Stimulated activated naive CD8-positive, alpha-beta T cell treated with anti-CD3 and anti-CD28 coated beads, Interleukin-15, amount 100 ng/mL, for 72 hours (primary cell): ENCODE data around the gene HOXD9.

Experiments
- ATAC-seq: fragments of 150-1000 bp; cut with Tn5 transposase; 2 replicates; pipeline ENCODE4 v1.10.0; 2021; ENCODE audit warnings: mild to moderate bottlenecking, moderate library complexity
- DNase-seq, 2 donors: peaks; one replicate each; pipeline ENCODE4 v3.0.0; 2021 to 2022
- H3K27ac Mint-ChIP-seq, 2 donors: one replicate each; pipeline ENCODE4 v1.8.0; 2022; ENCODE audit warnings: mild to moderate bottlenecking in 2 of 2, mixed read lengths in 2 of 2, moderate library complexity in 2 of 2
- H3K27me3 Mint-ChIP-seq: one replicate; pipeline ENCODE4 v1.8.0; 2022; ENCODE audit warnings: mixed read lengths
- H3K4me1 Mint-ChIP-seq: one replicate; pipeline ENCODE4 v1.8.0; 2022; ENCODE audit warnings: mild to moderate bottlenecking, mixed read lengths
- H3K4me3 Mint-ChIP-seq, 2 donors: one replicate each; pipeline ENCODE4 v1.8.0; 2022; ENCODE audit warnings: mild to moderate bottlenecking in 2 of 2, mixed read lengths in 2 of 2, moderate library complexity in 1 of 2
- H3K9me3 Mint-ChIP-seq, 2 donors: one replicate each; pipeline ENCODE4 v1.8.0; 2022; ENCODE audit warnings: mixed read lengths in 2 of 2

HOXD9 gene

DNA sequence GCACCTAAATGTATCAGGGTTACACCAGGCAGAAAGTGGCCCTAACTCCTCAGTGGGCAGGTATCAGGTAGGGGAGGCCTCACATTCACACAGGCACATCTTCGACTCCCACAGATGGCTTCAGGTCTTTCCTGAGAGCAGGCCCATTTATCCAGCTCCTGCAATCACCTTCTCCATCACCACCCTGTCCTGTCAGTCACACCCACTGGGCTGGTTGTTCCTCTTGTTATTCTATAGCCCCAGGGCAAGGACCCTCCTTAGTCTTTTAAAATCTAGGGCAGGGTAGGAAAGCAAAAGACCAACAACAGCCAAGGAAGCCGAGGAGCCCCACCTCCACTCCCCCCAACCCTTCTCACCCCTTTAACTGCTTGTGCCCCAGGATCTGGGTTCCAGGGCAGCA lies 19.8 kb downstream of the HOXD9 start:
- Mint-ChIP-seq H3K9me3 (peaks cover 0 to 6% of the 10 kb centered on the region in 2 donors), H3K27ac (no peak overlapping the region), H3K4me3 (no peak overlapping the region), H3K4me1 (peaks cover 20% of the 10 kb centered on the region), H3K27me3 (peaks cover 100% of the 10 kb centered on the region)
- ATAC-seq: no peak
- no peak for DNase-seq

DNA sequence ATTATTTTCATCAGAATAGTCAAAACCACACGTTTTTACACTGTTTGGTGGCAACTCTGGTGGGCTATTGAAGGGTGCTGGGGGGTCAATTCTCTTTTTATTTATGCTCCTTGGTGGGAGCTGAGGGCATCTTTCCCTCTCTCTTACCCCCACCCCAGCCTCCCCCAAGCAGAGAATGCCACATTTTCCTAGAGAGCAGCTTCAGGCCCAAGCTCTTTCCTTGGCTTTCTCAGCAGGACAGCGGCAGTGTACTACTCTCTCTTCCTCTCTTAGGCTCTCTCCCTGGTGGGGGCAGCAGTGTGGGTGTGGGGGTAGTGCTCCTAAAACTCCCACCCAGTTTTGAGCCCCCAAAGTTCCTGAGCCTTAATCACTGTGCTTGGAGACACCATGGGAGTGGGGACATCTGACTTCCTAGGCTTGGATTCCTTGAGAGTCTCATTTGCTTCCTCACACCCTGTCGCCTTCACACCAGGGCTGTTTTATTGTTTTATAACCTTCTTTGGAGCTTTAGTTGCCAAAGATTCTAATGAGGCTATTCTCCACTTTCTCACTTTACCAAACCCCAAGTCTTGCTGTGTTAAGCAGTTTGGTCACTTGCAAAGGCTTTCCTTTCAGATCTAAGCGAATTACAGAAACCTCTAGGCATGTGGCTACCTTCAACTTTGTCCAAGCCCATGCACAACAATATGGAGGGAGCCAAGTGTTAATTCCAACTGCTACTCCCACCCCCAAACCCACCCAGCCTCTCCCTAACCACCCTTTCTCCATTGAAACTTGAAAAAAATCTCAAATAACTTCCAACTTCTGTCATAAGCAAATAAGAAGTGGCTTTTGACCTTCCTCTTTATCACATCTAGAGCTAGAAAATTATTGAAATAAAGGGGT lies 22.8 kb downstream of the HOXD9 start:
- Mint-ChIP-seq H3K27me3 (peaks cover 100% of the 10 kb centered on the region), H3K9me3 (no peaks in the 10 kb centered on the region), H3K4me1 (peaks cover 12% of the 10 kb centered on the region), H3K27ac (no peak overlapping the region), H3K4me3 (no peak overlapping the region)
- no peak for ATAC-seq
- DNase-seq: no peak

DNA sequence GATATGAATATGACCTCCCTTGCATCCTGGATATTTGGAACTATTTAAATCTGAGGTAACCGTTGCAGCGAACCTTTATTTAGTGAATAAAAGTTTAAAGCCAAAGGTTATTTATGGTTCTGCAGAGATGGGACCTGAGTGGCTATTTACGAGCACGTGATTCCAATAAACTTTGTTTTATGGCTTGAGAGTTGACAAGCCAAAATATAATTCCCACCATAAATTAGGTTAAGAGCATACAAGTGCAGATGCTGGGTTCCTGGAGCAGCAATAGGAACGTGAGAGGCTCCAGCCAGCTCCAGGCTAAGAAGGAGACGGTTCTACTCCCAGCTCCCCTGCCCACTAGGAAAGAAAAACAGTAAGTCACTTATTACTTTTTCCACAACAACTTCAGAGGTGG lies 23.6 kb downstream of the HOXD9 start:
- Mint-ChIP-seq H3K27ac (no peak overlapping the region), H3K4me1 (peaks cover 14% of the 10 kb centered on the region), H3K27me3 (peaks cover 100% of the 10 kb centered on the region), H3K4me3 (no peak overlapping the region), H3K9me3 (no peaks in the 10 kb centered on the region)
- DNase-seq (no peak), ATAC-seq (no peak)

DNA sequence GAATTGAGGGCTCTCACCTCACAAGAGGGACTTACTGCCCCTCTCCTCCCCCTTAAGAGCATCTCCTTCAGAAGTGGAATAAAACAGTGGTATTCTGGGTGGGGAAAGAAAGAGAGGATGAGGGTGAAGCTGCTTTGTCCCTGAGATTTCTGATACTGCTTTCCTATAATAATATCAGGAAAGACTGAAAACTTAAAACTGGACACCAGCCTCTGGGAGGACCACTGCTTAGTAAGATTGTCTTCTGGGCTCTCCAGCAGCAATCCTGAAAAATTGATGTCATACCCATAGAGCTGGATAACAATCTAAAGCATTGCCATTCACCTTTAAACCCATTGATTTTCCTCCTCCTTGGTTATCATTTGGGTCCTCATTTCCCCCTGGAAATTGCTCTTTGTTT lies 24.1 kb downstream of the HOXD9 start:
- Mint-ChIP-seq H3K4me1 (peaks cover 14% of the 10 kb centered on the region), H3K27me3 (peaks cover 100% of the 10 kb centered on the region), H3K9me3 (no peaks in the 10 kb centered on the region), H3K4me3 (no peak overlapping the region), H3K27ac (no peak overlapping the region)
- DNase-seq (no peak), ATAC-seq (no peak)

DNA sequence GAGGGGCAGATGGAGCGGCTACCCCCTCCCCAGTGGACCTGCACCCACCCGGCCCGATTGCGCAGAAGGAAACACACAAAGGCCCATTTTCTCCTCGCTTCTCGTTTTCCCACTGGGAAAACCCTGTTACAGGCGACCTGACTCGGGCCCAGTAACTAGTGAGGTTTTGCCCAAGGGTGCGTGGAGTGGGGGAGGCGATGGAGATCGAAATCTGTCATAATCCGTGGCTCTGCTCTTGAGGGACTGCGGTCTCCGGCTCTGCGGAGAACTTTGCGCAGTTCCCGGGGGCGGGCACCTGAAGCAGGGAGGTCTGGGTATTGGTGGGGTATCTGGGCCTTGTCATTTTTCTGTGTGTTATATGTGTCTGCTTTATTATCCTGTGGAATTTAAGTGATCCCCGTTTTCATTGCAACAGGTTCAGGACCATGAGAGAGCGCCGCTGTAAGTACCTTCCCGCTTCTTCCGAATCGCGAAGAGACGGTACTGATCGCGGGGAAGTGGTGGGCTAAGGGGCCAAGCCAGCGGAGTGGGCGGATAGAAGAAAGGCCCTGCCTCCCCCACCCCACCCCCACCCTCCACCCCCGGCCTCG lies 24.8 kb downstream of the HOXD9 start:
- no peak for ATAC-seq
- H3K4me3 Mint-ChIP-seq: no peak overlapping the region
- peaks cover 100% of the 10 kb centered on the region for H3K27me3 Mint-ChIP-seq
- peaks cover 14% of the 10 kb centered on the region for H3K4me1 Mint-ChIP-seq
- no peaks in the 10 kb centered on the region for H3K9me3 Mint-ChIP-seq
- H3K27ac Mint-ChIP-seq: no peak overlapping the region
- DNase-seq: no peak

DNA sequence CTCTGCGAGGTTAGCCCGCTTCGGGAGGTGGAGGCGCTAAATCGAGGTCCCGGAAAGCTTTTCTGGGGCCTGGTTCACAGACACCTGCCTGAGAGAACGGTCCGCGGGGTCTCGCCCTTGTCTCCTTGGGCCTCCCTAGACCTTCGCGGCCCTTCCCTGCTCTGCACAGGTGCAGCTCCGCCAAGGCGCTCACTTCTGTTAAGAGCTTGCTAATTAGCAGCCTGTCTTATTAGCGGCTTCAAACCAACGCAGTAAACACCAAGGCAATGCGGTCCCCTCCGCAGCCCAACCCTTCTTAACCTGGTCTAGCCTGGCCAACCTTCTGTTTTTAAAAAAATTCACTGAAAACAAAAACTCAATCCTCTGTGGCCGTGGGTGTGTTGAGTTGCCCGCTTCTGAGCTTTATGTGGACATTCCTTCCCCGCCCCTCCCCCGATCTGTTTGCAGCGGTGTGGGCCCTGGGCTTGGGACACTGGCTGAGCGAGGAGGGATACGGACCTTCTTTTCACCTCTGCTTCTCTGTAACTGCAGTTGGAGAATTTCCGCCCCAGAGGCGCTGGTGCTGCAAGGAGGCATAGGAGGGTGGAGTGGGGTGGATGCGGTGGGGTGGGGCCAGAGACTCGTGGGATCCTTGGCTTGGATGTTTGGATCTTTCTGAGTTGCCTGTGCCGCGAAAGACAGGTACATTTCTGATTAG lies 25.4 kb downstream of the HOXD9 start:
- no peak for DNase-seq
- H3K4me1 Mint-ChIP-seq: peaks cover 14% of the 10 kb centered on the region
- H3K27me3 Mint-ChIP-seq: peaks cover 100% of the 10 kb centered on the region
- no peak for ATAC-seq
- no peaks in the 10 kb centered on the region for H3K9me3 Mint-ChIP-seq
- no peak overlapping the region for H3K4me3 Mint-ChIP-seq
- H3K27ac Mint-ChIP-seq: no peak overlapping the region

DNA sequence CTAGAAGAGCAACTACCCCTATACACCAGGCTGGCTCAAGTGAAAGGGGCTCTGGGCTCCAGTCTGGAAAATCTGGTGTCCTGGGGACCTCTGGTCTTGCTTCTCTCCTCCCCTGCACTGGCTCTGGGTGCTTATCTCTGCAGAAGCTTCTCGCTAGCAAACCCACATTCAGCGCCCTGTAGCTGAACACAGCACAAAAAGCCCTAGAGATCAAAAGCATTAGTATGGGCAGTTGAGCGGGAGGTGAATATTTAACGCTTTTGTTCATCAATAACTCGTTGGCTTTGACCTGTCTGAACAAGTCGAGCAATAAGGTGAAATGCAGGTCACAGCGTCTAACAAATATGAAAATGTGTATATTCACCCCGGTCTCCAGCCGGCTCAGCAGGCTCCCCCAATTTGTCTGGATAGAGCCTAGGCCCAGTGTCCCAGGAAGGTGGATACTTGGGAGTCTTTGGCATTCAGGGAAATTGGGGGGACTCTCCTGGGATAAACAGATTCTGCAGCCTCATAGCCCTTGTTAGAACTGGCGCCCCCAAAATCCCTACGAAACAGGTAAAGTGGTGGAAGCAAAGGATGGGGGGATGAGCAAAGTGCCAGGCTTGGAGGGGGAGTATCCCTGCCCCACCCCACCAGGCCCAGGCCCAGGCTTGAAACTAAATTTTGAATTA lies 26.4 kb downstream of the HOXD9 start:
- ATAC-seq (no peak), DNase-seq (no peak)
- no peak overlapping the region for H3K27ac Mint-ChIP-seq
- H3K27me3 Mint-ChIP-seq: peaks cover 99% of the 10 kb centered on the region
- H3K9me3 Mint-ChIP-seq: no peaks in the 10 kb centered on the region
- H3K4me1 Mint-ChIP-seq: peaks cover 14% of the 10 kb centered on the region
- H3K4me3 Mint-ChIP-seq: no peak overlapping the region

DNA sequence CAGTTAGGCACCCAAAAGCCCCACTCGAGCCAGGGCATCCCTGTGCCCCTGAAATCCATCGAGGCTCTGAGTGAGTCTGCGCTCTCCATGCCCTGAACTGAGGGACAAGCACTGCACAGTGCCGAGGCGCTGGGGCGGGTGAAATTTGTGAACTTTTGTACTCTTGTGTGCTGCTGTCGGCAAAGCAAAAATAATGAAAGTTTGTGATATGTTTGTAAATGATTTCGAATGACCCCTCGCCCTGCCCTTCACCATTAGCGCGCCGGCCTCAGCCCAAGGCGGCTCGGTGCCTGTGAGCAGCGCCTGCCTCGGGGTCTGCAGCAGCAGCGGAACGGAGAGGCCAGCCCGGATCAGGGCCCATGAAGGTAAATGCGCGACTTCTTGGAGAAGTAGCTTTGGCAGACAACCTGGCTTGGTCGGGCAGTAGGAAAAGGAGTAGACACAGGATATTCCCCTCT lies 27.0 kb downstream of the HOXD9 start:
- Mint-ChIP-seq H3K4me1 (peaks cover 14% of the 10 kb centered on the region), H3K9me3 (no peaks in the 10 kb centered on the region), H3K27me3 (peaks cover 99% of the 10 kb centered on the region), H3K27ac (no peak overlapping the region), H3K4me3 (no peak overlapping the region)
- no peak for DNase-seq
- ATAC-seq: no peak

DNA sequence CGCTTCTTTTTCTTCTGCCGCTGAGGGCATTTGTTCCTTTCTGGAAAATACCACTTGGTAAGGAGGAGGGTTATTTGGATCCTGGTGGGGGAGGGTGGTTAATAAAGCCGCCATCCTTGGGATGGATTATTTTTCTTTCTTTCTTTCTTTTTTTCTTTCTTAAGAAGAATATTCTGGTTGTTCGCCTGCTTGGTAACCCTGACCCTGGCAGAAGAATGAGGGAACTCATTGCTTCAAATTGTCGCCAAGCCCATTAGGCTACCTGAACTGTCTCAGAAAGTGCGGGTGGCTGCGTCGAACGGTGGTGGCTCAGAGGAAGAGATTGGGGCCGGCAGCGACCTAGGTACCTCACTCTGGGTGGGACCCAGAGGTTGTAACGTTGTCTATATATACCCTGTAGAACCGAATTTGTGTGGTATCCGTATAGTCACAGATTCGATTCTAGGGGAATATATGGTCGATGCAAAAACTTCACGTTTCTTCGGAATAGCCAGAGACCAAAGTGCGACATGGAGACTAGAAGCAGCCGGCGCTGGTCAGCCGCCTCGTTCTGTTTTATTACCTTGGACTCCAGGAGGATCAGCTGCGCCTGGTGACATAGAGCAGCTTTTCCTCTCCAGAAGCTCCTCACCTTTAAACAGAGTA lies 27.5 kb downstream of the HOXD9 start:
- Mint-ChIP-seq H3K4me3 (no peak overlapping the region), H3K27ac (no peak overlapping the region), H3K9me3 (no peaks in the 10 kb centered on the region), H3K4me1 (peaks cover 14% of the 10 kb centered on the region), H3K27me3 (peaks cover 99% of the 10 kb centered on the region)
- no peak for DNase-seq
- no peak for ATAC-seq

DNA sequence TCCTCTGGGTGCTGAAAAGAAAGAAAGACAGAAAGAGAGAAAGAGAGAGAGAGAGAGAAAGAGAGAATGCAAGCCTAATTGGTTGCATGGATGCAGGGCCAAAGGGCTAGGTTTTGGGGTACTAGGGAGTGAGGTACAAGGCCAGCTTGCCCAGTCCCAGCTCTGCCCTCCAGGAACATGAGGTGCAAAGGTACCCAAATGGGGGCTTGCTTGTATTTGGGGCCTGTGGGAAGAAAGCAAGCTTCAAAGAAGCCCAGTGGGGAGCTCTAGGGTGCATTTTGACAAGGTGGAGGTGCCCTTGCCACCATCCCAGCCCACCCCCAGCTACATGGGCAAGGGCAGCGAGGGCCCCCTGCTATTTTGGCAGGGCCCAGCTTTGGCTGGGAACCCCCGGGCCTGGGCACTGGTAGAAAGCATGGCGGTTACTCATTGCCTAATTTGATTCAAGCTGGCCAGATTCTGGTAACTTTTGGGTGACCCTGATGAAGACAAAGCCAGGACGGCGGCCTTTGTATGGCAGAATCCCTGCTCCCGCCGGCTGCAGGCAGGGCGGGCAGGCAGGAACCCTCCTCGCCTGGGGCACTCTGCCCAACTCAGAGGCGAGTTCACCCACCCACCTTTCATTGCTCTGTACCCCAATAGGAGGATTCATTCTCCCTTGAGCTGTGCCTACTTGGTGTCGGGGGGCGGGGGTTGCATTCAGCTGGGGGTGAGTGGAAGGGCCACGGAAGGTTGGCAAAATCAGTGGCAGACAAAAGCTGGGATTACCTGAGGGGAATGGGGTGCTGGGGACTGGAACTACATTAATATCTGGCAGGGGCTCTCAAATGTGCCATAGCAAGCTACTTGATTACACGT lies 28.3 kb downstream of the HOXD9 start:
- Mint-ChIP-seq H3K4me3 (no peak overlapping the region), H3K27ac (no peak overlapping the region), H3K9me3 (no peaks in the 10 kb centered on the region), H3K4me1 (peaks cover 14% of the 10 kb centered on the region), H3K27me3 (peaks cover 99% of the 10 kb centered on the region)
- DNase-seq (no peak), ATAC-seq (no peak)

DNA sequence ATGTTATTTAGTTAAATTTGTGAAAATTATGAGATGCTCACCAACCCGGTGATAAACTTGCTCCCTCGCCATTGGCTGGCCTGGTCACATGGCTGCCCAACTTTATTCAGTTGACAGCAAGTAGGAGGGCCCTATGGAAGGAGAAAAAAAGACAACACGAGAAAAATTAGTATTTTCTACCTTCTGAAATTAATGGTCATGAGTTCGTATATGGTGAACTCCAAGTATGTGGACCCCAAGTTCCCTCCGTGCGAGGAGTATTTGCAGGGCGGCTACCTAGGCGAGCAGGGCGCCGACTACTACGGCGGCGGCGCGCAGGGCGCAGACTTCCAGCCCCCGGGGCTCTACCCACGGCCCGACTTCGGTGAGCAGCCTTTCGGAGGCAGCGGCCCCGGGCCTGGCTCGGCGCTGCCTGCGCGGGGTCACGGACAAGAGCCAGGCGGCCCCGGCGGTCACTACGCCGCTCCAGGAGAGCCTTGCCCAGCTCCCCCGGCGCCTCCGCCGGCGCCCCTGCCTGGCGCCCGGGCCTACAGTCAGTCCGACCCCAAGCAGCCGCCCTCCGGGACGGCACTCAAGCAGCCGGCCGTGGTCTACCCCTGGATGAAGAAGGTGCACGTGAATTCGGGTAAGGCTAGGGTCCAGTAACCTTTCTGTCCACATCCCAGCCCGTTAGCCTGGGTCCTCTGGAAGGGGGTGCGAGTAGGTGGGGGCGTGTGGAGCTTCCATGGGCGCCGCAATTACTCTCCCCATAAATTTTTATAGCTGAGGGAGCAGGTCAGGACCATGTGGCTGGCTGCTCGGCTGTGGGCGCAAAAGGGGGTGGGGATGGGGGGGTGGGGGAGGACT lies 29.1 kb downstream of the HOXD9 start, which contains the start of gene HOXD4:
Gene HOXD4, plus strand, starts transcription at position 109 of the 846 bp plus-strand sequence. Its CDS starts 84 bp downstream, at position 193.
- Mint-ChIP-seq H3K4me3 (peak within 1 kb of the TSS; percentile 57 to 63), H3K27ac (no peak within 1 kb of the TSS), H3K4me1 (peaks cover 14% of the 10 kb centered on the region), H3K9me3 (no peaks in the 10 kb centered on the region), H3K27me3 (peaks cover 99% of the 10 kb centered on the region)
- DNase-seq (no peak), ATAC-seq (peak; percentile 24)

DNA sequence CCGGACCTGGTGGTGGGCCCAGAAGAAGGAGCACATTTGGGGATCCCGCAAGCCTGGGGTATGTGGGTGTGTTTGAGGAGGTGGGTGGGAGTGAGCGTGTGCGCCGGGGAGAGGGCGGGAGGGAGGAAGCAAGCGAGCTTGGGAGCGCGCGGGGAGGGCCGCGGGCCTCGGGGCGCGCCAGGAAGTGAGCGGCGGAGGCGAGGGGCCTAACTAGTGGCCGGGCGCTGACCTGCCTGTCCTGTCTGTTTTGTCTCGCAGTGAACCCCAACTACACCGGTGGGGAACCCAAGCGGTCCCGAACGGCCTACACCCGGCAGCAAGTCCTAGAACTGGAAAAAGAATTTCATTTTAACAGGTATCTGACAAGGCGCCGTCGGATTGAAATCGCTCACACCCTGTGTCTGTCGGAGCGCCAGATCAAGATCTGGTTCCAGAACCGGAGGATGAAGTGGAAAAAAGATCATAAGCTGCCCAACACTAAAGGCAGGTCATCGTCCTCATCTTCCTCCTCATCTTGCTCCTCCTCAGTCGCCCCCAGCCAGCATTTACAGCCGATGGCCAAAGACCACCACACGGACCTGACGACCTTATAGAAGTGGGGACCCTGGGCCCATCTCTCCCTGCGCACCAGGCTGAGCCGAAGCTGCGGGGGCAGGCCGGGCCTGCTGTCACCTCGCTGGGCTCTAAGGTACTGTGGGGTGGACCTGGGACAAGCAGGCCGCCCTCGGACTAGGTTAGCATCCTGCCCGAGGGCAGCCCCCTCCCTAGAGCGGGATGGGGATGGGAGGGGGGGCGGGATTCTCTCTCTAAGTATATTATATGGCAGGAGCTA lies 30.0 kb downstream of the HOXD9 start:
- Mint-ChIP-seq H3K27ac (no peak overlapping the region), H3K9me3 (no peaks in the 10 kb centered on the region), H3K27me3 (peaks cover 99% of the 10 kb centered on the region), H3K4me1 (peaks cover 19% of the 10 kb centered on the region), H3K4me3 (peak overlapping the region; percentile 57 to 63)
- ATAC-seq (peak; percentile 29), DNase-seq (no peak)
